Omental fat pad (tissue), 4 donors: Measurements from ENCODE around the gene RNF111. TPM values are rescaled to one million over a fixed set of nuclear protein-coding genes. Genes with fewer than 3 reads are reported as not detected.
A peak's percentile ranks its signal among the peaks of the same experiment; 100 is the strongest.
"Not testable (repeated sequence)": the region's sequence is repeated elsewhere in the genome, so short reads cannot be mapped to it uniquely, and the experiment has no call there.

Experiments used
- ATAC-seq: fragments of 150-250 bp; one replicate; pipeline ENCODE4 v1.9.1; 2016; ENCODE audit warnings: mild to moderate bottlenecking, moderate library complexity; ENCODE audit not compliant: low FRiP score
- DNase-seq: peaks from one replicate; pipeline ENCODE4 v3.0.0-alpha.2; 2019; ENCODE audit warnings: low spot score
- CTCF ChIP-seq, 3 donors: fragments of 450-650 bp; IDR thresholded peaks; one replicate each; pipeline ENCODE4 v1.5.1; 2016 to 2017; ENCODE audit warnings: antibody characterized with exemption in 3 of 3, mild to moderate bottlenecking in 3 of 3, moderate library complexity in 2 of 3
- total RNA-seq, 4 donors: library from RNA; depleted of rRNA; stranded (reverse); fragments of >200 nt; gene quantifications; one replicate each; pipeline ENCODE4 v1.1.0, GENCODE V29; 2016

The RNF111 gene
- total RNA-seq, 4 donors from 2014 or later = 15.4 to 28.7 (median 24.1) TPM

GRCh38 chr15:59138243-59138642 lies 150.8 kb downstream of the RNF111 start:
- no peak for ATAC-seq
- no peak for TF ChIP-seq CTCF (IDR thresholded peaks at IDR 0.05)
- DNase-seq = no peak

GRCh38 chr15:59140422-59141226 lies 153.2 kb downstream of the RNF111 start:
- DNase-seq (no peak), ATAC-seq (peak; percentile 29)
- no peak for TF ChIP-seq CTCF (IDR thresholded peaks at IDR 0.05)

GRCh38 chr15:59143281-59143680 lies 155.8 kb downstream of the RNF111 start:
- no peak for TF ChIP-seq CTCF (IDR thresholded peaks at IDR 0.05)
- ATAC-seq (no peak), DNase-seq (no peak)

GRCh38 chr15:59144594-59144993 lies 157.1 kb downstream of the RNF111 start:
- ATAC-seq, DNase-seq: not testable (repeated sequence)

Other genes with a start within 250 kb of the RNF111 start
- gene ADAM10, start 238.0 kb upstream of the RNF111 start, total RNA-seq = 100 to 1,000 TPM in 1 of 4 donors, 10 to 100 TPM in 3; 51.6 to 111 (median 63.3) TPM
- gene MINDY2, start 216.4 kb upstream of the RNF111 start, total RNA-seq = 10 to 100 TPM; 10.4 to 36.6 (median 17.0) TPM
- 100 to 1,000 TPM in 3 of 4 donors, 10 to 100 TPM in 1; 95.9 to 157 (median 123) TPM for gene SLTM, start 54.0 kb upstream of the RNF111 start, total RNA-seq
- 1 to 10 TPM; 1.0 to 5.8 (median 1.1) TPM for gene CCNB2, start 117.5 kb downstream of the RNF111 start, total RNA-seq
- gene LDHAL6B, start 219.2 kb downstream of the RNF111 start, total RNA-seq = not detected